ENCODE data around the gene RNF217.
"Not testable (repeated sequence)": the region's sequence is repeated elsewhere in the genome, so short reads cannot be mapped to it uniquely, and the experiment has no call there.

Gene RNF217

DNA sequence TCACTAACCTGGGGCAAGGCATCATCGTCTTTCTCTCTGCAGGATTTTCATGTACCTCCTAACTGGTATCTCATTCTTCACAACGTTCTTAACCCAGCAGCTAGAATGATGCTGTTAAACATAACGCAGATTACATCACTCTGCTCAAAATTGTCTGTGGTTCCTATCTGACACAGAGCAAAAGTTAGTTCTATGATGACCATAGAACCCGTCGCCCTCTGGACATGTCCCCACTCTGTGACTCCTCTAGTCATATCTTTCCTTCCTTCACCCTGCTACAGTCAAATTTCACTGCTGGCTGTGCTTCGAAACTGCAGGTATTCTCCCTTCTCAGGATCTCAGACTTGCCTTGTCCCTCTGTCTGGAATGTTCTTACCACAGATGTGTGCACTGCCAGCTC lies 103.9 kb downstream of the RNF217 start:
- no peak for FAIRE-seq

- no peak for FAIRE-seq
Measured at GRCh38 chr6:125066964-125067363, 104.7 kb downstream of the RNF217 start.

DNA sequence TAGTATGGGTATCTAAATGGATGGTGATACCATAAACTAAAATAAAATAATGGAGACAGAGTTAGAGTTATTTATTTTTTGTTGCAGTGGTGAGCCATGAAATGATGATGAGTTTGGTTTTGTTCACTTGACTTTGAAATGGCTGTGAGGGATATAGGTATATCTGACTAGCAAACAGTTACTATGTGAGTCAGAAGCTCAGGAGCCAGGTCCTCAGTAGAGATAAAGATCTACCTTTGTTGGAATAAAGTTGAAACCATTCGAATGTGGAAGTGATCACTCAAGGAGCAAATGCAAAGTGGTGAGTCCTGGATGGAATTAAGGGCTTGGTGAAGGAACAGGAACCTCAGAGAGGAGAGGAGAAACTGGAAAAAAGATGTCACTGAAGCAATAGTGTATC lies 105.3 kb downstream of the RNF217 start:
- FAIRE-seq: no peak

DNA sequence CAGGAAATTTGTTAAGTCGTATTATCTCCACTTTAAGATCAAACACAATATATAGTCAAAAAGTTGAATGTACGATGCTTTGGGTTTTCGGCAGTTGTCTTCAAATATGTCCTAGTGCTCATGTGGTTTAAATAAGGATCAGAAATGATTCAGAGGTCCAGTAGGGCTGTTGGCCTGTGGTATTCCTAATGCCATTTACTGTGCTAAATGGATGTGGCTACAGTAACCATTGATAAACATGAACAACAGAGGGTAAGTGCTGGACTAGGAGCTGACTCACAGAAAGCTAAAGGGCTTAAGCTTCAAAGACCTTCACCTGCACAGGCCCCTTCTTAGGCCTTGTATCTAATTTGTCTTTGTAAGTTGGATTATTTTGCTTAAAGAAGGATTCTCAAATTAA lies 110.8 kb downstream of the RNF217 start:
- FAIRE-seq: no peak

- no peak for FAIRE-seq
Measured at GRCh38 chr6:125074120-125074519, 111.9 kb downstream of the RNF217 start.

DNA sequence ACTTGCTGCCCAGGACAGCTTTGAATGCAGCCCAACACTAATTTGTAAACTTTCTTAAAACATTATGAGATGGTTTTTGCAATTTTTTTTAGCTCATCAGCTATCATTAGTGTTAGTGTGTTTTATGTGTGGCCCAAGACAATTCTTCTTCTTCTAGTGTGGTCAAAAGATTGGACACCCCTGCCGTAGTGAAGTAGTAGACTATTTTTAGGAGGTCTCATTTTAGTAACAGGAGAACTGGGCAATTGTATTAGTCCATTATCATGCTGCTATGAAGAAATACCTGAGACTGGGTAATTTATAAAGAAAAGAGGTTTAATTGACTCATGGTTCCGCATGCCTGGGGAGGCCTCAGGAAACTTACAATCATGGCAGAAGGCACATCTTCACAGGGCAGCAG lies 112.8 kb downstream of the RNF217 start:
- not testable (repeated sequence) for FAIRE-seq

DNA sequence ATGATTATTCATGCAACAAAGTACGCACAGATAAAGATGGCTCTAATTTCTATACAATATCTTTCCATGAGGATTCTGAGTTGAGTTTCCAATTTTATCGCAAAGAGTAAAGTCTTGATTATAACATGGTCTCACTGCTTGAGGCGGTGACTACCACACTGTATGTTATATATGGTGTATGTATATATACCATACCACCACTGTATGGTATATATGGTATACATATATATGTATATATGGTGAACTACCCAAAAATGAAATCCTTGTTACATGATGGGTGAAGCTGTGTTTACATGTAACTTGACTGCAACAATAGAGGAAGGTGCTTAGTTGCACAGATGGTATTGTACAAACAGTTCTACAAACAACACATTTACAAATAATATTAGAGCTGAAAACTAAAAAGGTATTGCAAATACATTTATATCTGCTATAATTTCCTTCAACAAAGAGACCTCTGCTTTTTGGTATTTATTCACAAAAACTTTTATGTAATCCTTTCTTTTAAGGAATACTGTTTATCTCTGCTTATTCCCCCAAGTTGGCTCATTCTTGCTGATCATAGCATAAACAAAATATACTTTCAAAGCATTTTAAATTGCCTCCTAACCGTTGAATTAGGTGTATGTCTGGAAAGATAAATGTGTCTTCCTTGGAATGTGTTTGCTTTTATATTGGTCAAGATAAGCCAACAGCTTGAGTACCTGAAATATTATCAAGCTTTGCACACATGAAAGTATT lies 113.7 kb downstream of the RNF217 start:
- FAIRE-seq: no peak

DNA sequence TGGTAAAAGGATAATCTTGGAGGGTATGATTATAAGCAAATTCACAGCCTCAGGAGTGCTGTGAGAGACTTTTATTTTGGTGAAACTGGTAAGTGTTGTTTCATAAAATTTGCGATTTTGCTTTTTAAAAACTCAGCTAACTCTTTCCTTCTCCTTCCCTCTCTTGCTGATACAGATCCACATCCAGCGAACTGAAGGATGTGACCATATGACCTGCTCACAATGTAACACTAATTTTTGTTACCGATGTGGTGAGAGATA lies 114.2 kb downstream of the RNF217 start:
- FAIRE-seq: no peak

GRCh38 chr6:125077453-125077852 lies 115.2 kb downstream of the RNF217 start:
- no peak for FAIRE-seq

- FAIRE-seq: no peak
Measured at GRCh38 chr6:125078602-125079321, 116.5 kb downstream of the RNF217 start.

GRCh38 chr6:125082908-125083683 lies 120.9 kb downstream of the RNF217 start:
- no peak for FAIRE-seq

DNA sequence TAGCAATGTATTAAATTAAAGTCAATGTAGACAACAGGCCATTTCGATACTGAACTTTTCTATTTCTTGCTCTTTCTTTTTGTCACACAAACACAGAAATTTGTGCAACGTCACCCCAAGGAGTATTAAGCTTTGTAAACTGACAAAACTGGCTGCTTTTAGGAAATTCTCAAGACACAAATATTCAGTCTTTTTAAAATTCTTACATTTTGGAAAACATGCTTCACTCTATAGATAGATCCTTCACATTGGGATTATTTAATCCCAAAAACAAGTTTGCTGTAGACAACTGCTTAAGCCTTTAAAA lies 121.4 kb downstream of the RNF217 start:
- FAIRE-seq: no peak

GRCh38 chr6:125086716-125087115 lies 124.5 kb downstream of the RNF217 start:
- no peak for FAIRE-seq

- FAIRE-seq: no peak
Measured at GRCh38 chr6:125088963-125089362, 126.7 kb downstream of the RNF217 start.

DNA sequence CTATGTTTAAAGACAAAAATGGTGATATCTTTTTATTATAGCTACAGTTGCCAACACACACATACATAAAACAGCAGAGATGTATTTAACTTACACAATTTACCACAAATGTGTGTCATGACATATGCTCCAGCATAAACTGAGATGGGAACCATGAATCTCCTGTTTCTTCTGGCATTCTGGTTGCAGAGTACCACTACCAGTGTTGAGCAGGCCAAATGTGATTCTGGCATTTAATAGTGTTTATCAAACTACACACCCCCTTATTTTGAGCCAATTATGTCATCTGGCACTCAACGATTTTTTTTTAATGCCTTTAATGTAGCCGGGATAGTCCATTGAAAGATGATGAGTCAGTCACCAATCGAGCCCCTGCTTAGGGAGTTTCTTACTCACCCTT lies 132.3 kb downstream of the RNF217 start:
- no peak for FAIRE-seq

DNA sequence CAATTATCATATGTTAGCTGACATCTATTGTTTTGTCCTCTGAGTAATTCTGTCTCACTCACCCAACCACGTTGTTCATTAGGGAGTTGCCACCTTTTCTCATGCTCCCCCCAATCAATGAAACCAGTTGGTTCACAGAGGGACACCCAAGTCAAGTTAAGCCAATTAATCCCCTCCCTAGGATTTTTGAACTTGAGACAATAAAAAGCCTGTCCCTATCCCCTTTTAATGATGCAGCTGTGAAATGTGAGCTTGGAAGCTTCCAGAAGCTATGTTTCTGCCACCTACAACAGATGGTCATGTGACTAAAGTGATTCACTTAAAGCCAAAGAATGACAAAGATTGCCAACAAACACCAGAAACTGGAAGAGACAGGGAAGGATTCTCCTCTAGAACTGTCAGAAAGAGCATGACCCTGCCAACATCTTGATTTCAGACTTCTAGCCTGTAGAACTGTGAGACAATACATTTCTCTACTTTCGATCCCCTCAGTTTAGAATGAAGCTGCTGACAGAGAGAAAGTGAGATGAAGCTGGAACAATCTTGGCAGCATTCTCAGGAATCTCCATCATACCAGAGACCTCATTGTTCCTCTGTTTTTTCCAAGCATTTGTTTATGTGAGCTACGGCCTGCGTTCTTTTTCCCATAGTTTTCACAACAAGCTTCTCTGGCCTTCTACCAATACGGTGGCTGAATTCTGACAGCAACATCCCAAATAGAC lies 133.5 kb downstream of the RNF217 start:
- no peak for FAIRE-seq

GRCh38 chr6:125097186-125097585 lies 134.9 kb downstream of the RNF217 start:
- FAIRE-seq: no peak

DNA sequence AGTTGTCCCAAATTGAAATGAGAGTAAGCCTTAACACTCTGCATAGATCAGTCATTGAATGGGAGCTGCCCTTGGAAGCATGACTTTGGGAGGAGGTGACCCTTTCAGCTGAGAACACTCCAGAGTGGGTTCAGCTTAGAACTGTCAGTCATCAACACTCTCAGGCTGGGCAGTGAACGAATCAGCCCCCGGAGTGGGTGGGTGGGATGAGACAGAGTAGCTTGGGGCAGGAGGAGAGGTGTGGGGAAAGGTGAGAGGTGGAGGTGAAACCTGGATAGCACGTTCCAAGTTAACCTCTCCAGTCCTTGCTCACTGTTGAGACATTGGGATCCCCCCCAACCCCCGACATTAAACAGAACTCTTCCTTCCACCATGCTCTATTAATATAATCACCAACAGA lies 136.0 kb downstream of the RNF217 start:
- FAIRE-seq: no peak

DNA sequence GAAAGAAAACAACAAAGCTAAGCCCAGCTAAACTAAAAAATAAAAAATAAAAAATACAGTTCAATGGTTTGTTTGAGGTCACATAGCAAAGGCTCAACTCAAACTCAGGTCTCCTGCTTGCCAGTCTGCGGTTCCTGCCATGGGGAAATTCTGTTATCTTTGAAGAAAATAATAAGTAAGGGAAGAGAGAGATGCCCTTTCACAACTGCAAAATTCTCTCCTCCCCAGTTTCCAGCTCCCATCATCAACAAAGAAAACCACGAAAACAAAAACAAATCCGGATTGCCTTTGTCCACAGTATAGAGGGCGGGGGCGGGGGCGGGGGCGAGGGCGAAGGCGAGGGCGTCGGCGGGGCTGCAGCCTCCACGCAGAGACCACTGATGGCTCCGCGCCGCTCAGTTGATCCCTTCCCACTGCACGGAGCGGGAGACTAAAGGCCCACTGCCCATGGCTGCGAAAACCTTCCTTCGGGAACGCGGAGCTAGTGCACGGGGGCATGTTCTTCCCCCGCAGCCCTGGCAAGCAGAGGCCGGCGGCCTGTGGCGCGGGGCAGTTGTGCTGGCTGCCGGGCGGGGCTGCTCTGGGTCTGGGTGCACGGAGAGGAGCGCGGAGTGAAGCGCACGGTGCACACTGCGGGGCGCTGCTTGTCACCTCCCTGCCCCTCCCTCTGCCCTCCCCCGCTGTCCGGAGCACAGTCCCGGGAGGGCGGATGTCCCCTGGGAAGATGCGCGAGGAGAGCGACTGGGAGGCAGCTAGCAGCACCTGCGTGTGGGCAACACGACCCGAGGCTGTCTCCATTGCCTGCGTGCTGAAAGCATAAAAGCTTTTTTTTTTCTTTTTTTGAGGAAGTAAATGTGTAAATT lies 137.2 kb downstream of the RNF217 start:
- no peak for FAIRE-seq

DNA sequence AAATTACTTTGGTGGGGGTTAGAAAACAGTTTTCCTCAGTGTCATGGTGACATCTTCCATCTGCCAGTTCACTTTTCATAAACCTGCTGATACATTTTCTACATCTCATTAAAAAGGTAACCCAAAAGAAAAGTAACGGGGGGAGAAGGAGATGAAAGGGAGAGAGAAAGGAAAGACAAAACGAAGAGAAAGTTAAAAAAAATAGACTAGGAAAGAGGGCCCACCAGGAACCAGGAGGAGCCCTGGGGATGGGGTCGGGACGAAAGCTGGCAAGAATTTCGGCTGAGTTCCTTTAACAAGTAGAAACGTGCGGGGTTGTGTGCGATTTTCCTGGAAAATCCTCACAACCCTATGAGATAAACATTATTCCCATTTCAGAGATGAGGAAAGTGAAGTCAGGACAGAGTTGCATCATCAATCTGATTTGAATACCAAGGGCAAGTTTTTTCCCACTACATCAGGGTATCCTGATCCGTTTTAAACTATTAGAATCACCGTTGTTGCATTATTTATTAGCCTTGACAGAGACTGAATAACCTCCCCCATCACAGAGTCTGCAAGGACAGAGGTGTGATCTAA lies 137.9 kb downstream of the RNF217 start:
- no peak for FAIRE-seq

DNA sequence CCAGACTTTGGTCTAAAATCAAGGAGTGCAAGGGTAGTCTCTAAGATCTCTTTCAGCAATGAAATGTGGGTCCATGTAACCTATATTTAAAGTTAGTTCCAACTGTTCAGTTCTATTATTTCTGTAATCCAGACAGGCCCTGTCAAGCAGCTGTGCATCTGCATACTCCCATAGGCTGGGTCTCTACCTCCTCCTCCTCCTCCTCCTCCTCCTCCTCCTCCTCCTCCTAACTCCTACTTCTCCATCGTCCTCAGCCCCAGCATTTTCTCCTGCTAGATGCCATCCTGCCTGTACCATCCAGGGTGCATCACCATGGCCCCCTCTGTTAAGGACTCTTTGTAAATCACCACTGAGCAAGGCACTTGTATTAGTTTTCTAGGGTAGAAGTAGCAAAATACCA lies 138.9 kb downstream of the RNF217 start:
- FAIRE-seq: no peak

GRCh38 chr6:125101631-125102030 lies 139.4 kb downstream of the RNF217 start:
- no peak for FAIRE-seq
